H1 (cell line): ENCODE results near the gene CACNG8. TPM values are rescaled to one million over a fixed set of nuclear protein-coding genes. Genes with fewer than 3 reads are reported as not detected.

Experiments
- CTCF ChIA-PET: fragments of 300-600 bp; sonication (Branson Sonifier 250); formaldehyde crosslinking; loops from one replicate; lab custom pipeline; 2021; ENCODE audit not compliant: partially characterized antibody; lab: Charles Lee
- POLR2A ChIA-PET: fragments of 300-600 bp; sonication (Branson Sonifier 250); formaldehyde crosslinking; loops from one replicate; lab custom pipeline; 2021; ENCODE audit warnings: inconsistent platforms; ENCODE audit not compliant: partially characterized antibody; lab: Charles Lee
- DNase-seq, 2 experiments: peaks; one replicate each; pipeline versions ENCODE4 v3.0.0 to v3.0.0-alpha.2; 2010 to 2022; ENCODE audit warnings: low spot score in 2 of 2, low read depth in 1 of 2, mixed read lengths in 1 of 2
- FAIRE-seq: peaks from 2 replicates; lab custom pipeline; 2011; peaks lifted over from hg19 to GRCh38; lab: Jason Lieb, UNC
- H2AFZ ChIP-seq: 2 replicates; pipeline ENCODE4 v1.8.1; 2012; ENCODE audit warnings: low read length, inconsistent platforms
- H2AK5ac ChIP-seq: 2 replicates; pipeline ENCODE4 v1.6.1; 2013; ENCODE audit warnings: low read depth, low read length
- H2BK120ac ChIP-seq: replicated peaks from 2 replicates; pipeline ENCODE3; 2013; ENCODE audit warnings: low read depth, low read length, inconsistent platforms
- H2BK12ac ChIP-seq: 2 replicates; pipeline ENCODE4 v1.6.1; 2013; ENCODE audit warnings: low read depth, low read length
- H2BK15ac ChIP-seq: 2 replicates; pipeline ENCODE4 v1.6.1; 2013; ENCODE audit warnings: low read length
- H2BK20ac ChIP-seq: 2 replicates; pipeline ENCODE4 v1.6.1; 2013; ENCODE audit warnings: low read length
- H2BK5ac ChIP-seq: 2 replicates; pipeline ENCODE4 v1.6.1; 2013; ENCODE audit warnings: low read depth, low read length
- H3K14ac ChIP-seq: 2 replicates; pipeline ENCODE4 v1.6.1; 2013; ENCODE audit warnings: inconsistent platforms; ENCODE audit not compliant: insufficient read length
- H3K18ac ChIP-seq: 2 replicates; pipeline ENCODE4 v1.6.1; 2013; ENCODE audit warnings: low read length; ENCODE audit errors: extremely low read depth
- H3K23ac ChIP-seq: 2 replicates; pipeline ENCODE4 v1.6.1; 2013; ENCODE audit warnings: inconsistent platforms; ENCODE audit not compliant: insufficient read length
- H3K23me2 ChIP-seq: 2 replicates; pipeline ENCODE4 v1.6.1; 2013; ENCODE audit warnings: low read depth, low read length
- H3K27ac ChIP-seq: 2 replicates; pipeline ENCODE4 v1.6.1; 2011; ENCODE audit warnings: low read depth, low read length, inconsistent platforms
- H3K27me3 ChIP-seq, 4 experiments: replicated peaks in 1 of 4; 1 replicate in 1 of 4; 2 replicates in 3 of 4; pipeline versions ENCODE4 v1.6.1 to v1.8.1; 2011 to 2013; ENCODE audit warnings: low read length in 3 of 4, mild to moderate bottlenecking in 3 of 4, inconsistent platforms in 2 of 4, mixed read lengths in 2 of 4, moderate library complexity in 1 of 4; ENCODE audit not compliant: control insufficient read depth in 3 of 4, insufficient read depth in 3 of 4; ENCODE audit errors: extremely low read depth in 1 of 4
- H3K36me3 ChIP-seq, 4 experiments: 2 replicates each; pipeline versions ENCODE4 v1.6.1 to v1.8.1; 2011 to 2013; ENCODE audit warnings: mild to moderate bottlenecking in 4 of 4, low read length in 3 of 4, moderate library complexity in 2 of 4, control low read depth in 1 of 4, inconsistent platforms in 1 of 4; ENCODE audit not compliant: insufficient read depth in 4 of 4, control insufficient read depth in 2 of 4
- H3K4ac ChIP-seq: replicated peaks from 2 replicates; pipeline ENCODE3; 2013; ENCODE audit warnings: low read length, low read depth, mixed read lengths, inconsistent platforms; ENCODE audit not compliant: insufficient read length
- H3K4me1 ChIP-seq, 4 experiments: replicated peaks in 1 of 4; 1 replicate in 1 of 4; 2 replicates in 3 of 4; pipeline versions ENCODE4 v1.6.1 to v1.8.1; 2011 to 2013; ENCODE audit warnings: low read length in 3 of 4, inconsistent platforms in 2 of 4, mixed read lengths in 1 of 4; ENCODE audit not compliant: insufficient read depth in 4 of 4, control insufficient read depth in 3 of 4
- H3K4me2 ChIP-seq, 2 experiments: 2 replicates each; pipeline versions ENCODE4 v1.6.1 to v1.8.1; 2011 to 2013; ENCODE audit warnings: low read depth in 2 of 2, low read length in 2 of 2, control low read depth in 1 of 2, inconsistent platforms in 1 of 2, mild to moderate bottlenecking in 1 of 2; ENCODE audit not compliant: insufficient read depth in 1 of 2
- H3K4me3 ChIP-seq, 4 experiments: fragments of 200-600, 300-600 bp in 1 of 4; sonication (generic), shearing (Covaris generic), sonication (Bioruptor Twin) in 1 of 4; 2 replicates each; pipeline versions ENCODE4 v1.5.1 to v1.8.1; 2011 to 2016; ENCODE audit warnings: low read length in 4 of 4, low read depth in 3 of 4, control low read depth in 2 of 4, inconsistent platforms in 2 of 4, mild to moderate bottlenecking in 2 of 4, mixed read lengths in 1 of 4, moderate library complexity in 1 of 4; ENCODE audit not compliant: insufficient read depth in 2 of 4; ENCODE audit errors: extremely low read depth in 1 of 4
- H3K56ac ChIP-seq: replicated peaks from 2 replicates; pipeline ENCODE3; 2013; ENCODE audit warnings: low read depth, mild to moderate bottlenecking, mixed read lengths, low read length, inconsistent platforms; ENCODE audit not compliant: insufficient read length
- H3K79me1 ChIP-seq: 2 replicates; pipeline ENCODE4 v1.6.1; 2013; ENCODE audit warnings: low read depth, low read length, control low read depth
- H3K79me2 ChIP-seq, 2 experiments: 2 replicates each; pipeline versions ENCODE4 v1.6.1 to v1.8.1; 2012 to 2013; ENCODE audit warnings: low read length in 2 of 2, mild to moderate bottlenecking in 2 of 2, inconsistent platforms in 1 of 2; ENCODE audit not compliant: insufficient read depth in 2 of 2, control insufficient read depth in 1 of 2
- H3K9ac ChIP-seq, 4 experiments: replicated peaks in 1 of 4; 1 replicate in 1 of 4; 2 replicates in 3 of 4; pipeline versions ENCODE4 v1.6.1 to v1.8.1; 2011 to 2013; ENCODE audit warnings: low read depth in 3 of 4, low read length in 3 of 4, control low read depth in 2 of 4, mild to moderate bottlenecking in 2 of 4, moderate library complexity in 2 of 4, inconsistent platforms in 1 of 4; ENCODE audit errors: extremely low read depth in 1 of 4
- H3K9me3 ChIP-seq, 2 experiments: 2 replicates each; pipeline versions ENCODE4 v1.6.1 to v1.8.1; 2012 to 2013; ENCODE audit warnings: mild to moderate bottlenecking in 2 of 2, moderate library complexity in 2 of 2, control low read depth in 1 of 2, inconsistent platforms in 1 of 2, low read depth in 1 of 2, low read length in 1 of 2, mixed read lengths in 1 of 2; ENCODE audit not compliant: insufficient read depth in 2 of 2
- H4K20me1 ChIP-seq, 2 experiments: replicated peaks in 1 of 2; 2 replicates each; pipeline versions ENCODE3 to v1.8.1; 2011 to 2013; ENCODE audit warnings: inconsistent platforms in 2 of 2, low read length in 2 of 2, mild to moderate bottlenecking in 1 of 2; ENCODE audit not compliant: insufficient read depth in 2 of 2, control insufficient read depth in 1 of 2
- H4K5ac ChIP-seq: 2 replicates; pipeline ENCODE4 v1.6.1; 2013; ENCODE audit warnings: low read length, low read depth, mixed read lengths, inconsistent platforms; ENCODE audit not compliant: insufficient read length
- H4K8ac ChIP-seq: 2 replicates; pipeline ENCODE4 v1.8.0; 2013; ENCODE audit warnings: mild to moderate bottlenecking, moderate library complexity, low read length, inconsistent platforms; ENCODE audit not compliant: insufficient read depth; ENCODE audit errors: extremely low read depth
- H4K91ac ChIP-seq: replicated peaks from 2 replicates; pipeline ENCODE3; 2013; ENCODE audit warnings: low read length, mixed read lengths, inconsistent platforms; ENCODE audit not compliant: insufficient read length
- CTCF ChIP-seq, 3 experiments: IDR thresholded peaks; 1 replicate in 2 of 3; 2 replicates in 1 of 3; pipeline versions ENCODE4 v1.5.1 to v1.6.1; 2011; ENCODE audit warnings: low read length in 3 of 3, mild to moderate bottlenecking in 3 of 3, inconsistent platforms in 2 of 3, low read depth in 1 of 3, moderate library complexity in 1 of 3; ENCODE audit not compliant: insufficient read depth in 1 of 3; ENCODE audit errors: control extremely low read depth in 1 of 3
- HDAC6 ChIP-seq: IDR thresholded peaks from one replicate; pipeline ENCODE4 v1.7.1; 2012; ENCODE audit warnings: low read depth, mild to moderate bottlenecking, inconsistent platforms, low read length, moderate library complexity
- RAD21 ChIP-seq, 2 experiments: IDR thresholded peaks in 1 of 2; conservative IDR thresholded peaks in 1 of 2; 2 replicates each; pipeline ENCODE4 v1.6.1; 2011; ENCODE audit warnings: low read depth in 2 of 2, low read length in 2 of 2, improper control_type of control experiment in 1 of 2, inconsistent platforms in 1 of 2, mild to moderate bottlenecking in 1 of 2, moderate library complexity in 1 of 2
- WGBS, 2 experiments: shearing (Covaris generic) in 1 of 2; methylation state at CpG; one replicate each; pipeline versions ENCODE4 v1.1.6 to v1.1.7; 2013 to 2015; ENCODE audit warnings: low lambda C conversion rate in 2 of 2, mixed read lengths in 2 of 2, inconsistent platforms in 1 of 2, low coverage in 1 of 2, missing lambda C conversion rate in 1 of 2; ENCODE audit not compliant: insufficient replicate concordance in 2 of 2, insufficient coverage in 1 of 2, insufficient read length in 1 of 2; ENCODE audit errors: extremely low coverage in 1 of 2, missing lambda C conversion rate in 1 of 2; 5-methylcytosine and 5-hydroxymethylcytosine counted together
- polyA plus RNA-seq, 7 experiments: library from polyadenylated mRNA; depleted of rRNA in 3 of 7; stranded (reverse) in 5 of 7; unstranded in 2 of 7; fragments of >200 nt in 5 of 7; fragments of 200-250 nt in 2 of 7; gene quantifications; 1 replicate in 5 of 7; 2 replicates in 1 of 7; 4 replicates in 1 of 7; pipeline versions ENCODE4 v1.2.1 to v1.2.3, GENCODE V29; 2011 to 2013; ENCODE audit warnings: missing spikeins in 2 of 7, mixed read lengths in 2 of 7
- total RNA-seq: library from RNA; stranded (reverse); fragmentation: NEBNext Ultra II Directional; extraction: Animal tissue kit (Norgen Biotek cat#: 25700); gene quantifications from 2 replicates; pipeline ENCODE4 v1.2.1, GENCODE V29; 2021

CACNG8 gene
- total and polyA plus RNA-seq, 2 of the 8 experiments (the other 6 are each of a cell fraction or from before 2014, with no cell fraction given) = 0.41 to 4.5 TPM

GRCh38 chr19:54030895-54031586, 68.3 kb downstream of the CACNG8 start:
- no peak overlapping the region for H2BK15ac ChIP-seq
- H3K79me1 ChIP-seq = no peaks in the 10 kb centered on the region
- no peak overlapping the region for H2AFZ ChIP-seq
- H4K8ac ChIP-seq = no peak overlapping the region
- no peak overlapping the region for H3K18ac ChIP-seq
- H3K14ac ChIP-seq = no peak overlapping the region
- no peak for DNase-seq
- WGBS, 2 experiments = 69% methylated on average over 13 of the region's 13 CpGs; no CpG with 5 or more reads in 1 of the 2 experiments
- H2BK120ac ChIP-seq = peak overlapping the region; percentile 88
- ChIA-PET POLR2A (interaction anchor here (0.7 to 1.0 kb wide), 4 partner anchors 12 to 248 kb away, joined by 3 to 4 read pairs (median 4); no protein-coding TSS in a partner anchor), CTCF (interaction anchor here (0.6 to 6.2 kb wide), 20 partner anchors 9 to 259 kb away, joined by 3 to 36 read pairs (median 4); partner anchors contain the start of gene VSTM1)
- H3K4me1 ChIP-seq = peaks cover 2 to 9% (median 5%) of the 10 kb centered on the region in 4 experiments; a peak in 6 of 7 replicates
- peak overlapping the region; percentile 93 for H4K91ac ChIP-seq
- TF ChIP-seq RAD21 (IDR thresholded peaks at IDR 0.05 in 1 of 2, conservative IDR thresholded peaks at IDR 0.05 in 1 of 2; ENCODE audit: low read depth in 2 of 2, low read length in 2 of 2) (peak; percentile 33 to 50), HDAC6 (no peak), CTCF (IDR thresholded peaks at IDR 0.05; ENCODE audit: control extremely low read depth in 1 of 3, insufficient read depth in 1 of 3, low read depth in 1 of 3, low read length in 3 of 3) (peak; percentile 24 to 58 (median 44))
- 0 out of 2 replicates have a peak overlapping the region, but pooled peaks have one; percentile 3 for H2AK5ac ChIP-seq
- H3K36me3 ChIP-seq = no peaks in the 10 kb centered on the region
- H4K5ac ChIP-seq = no peak overlapping the region
- H3K9ac ChIP-seq = peak overlapping the region in 1 of 4 experiments; percentile 10; a peak in 1 of 7 replicates
- H3K4ac ChIP-seq = peak overlapping the region; percentile 94
- no peak overlapping the region for H3K23ac ChIP-seq
- H3K79me2 ChIP-seq = no peaks in the 10 kb centered on the region
- peak overlapping the region; percentile 60; the same call in 1 of the 2 replicates for H2BK5ac ChIP-seq
- H2BK12ac ChIP-seq = peak overlapping the region; percentile 55
- H3K56ac ChIP-seq = no peak overlapping the region
- H2BK20ac ChIP-seq = 0 out of 2 replicates have a peak overlapping the region, but pooled peaks have one; percentile 10
- H3K4me3 ChIP-seq = no peak overlapping the region
- H3K27ac ChIP-seq = no peak overlapping the region
- FAIRE-seq = peak; percentile 66
- H3K4me2 ChIP-seq = no peak overlapping the region
- no peaks in the 10 kb centered on the region for H3K23me2 ChIP-seq
- no peaks in the 10 kb centered on the region for H4K20me1 ChIP-seq
- no peaks in the 10 kb centered on the region for H3K9me3 ChIP-seq
- no peaks in the 10 kb centered on the region for H3K27me3 ChIP-seq
